Transverse colon (tissue), 4 donors: Measurements from ENCODE around the gene PDZK1IP1. TPM values are rescaled to one million over a fixed set of nuclear protein-coding genes. Genes with fewer than 3 reads are reported as not detected.
"Not testable (repeated sequence)": the region's sequence is repeated elsewhere in the genome, so short reads cannot be mapped to it uniquely, and the experiment has no call there.

Experiments used
- DNase-seq: peaks from one replicate; pipeline ENCODE4 v3.0.0-alpha.2; 2019
- H3K27ac ChIP-seq, 4 donors: fragments of 200-600 bp; sonication (generic); 2 replicates each; pipeline ENCODE4 v1.5.1; 2016 to 2018; ENCODE audit warnings: inconsistent platforms in 4 of 4
- H3K27me3 ChIP-seq: fragments of 200-600 bp; sonication (generic); 2 replicates; pipeline ENCODE4 v1.5.1; 2017; ENCODE audit warnings: inconsistent platforms
- H3K36me3 ChIP-seq, 4 donors: fragments of 200-600 bp; sonication (generic); 2 replicates each; pipeline ENCODE4 v1.5.1; 2017 to 2019; ENCODE audit warnings: inconsistent platforms in 4 of 4
- H3K4me1 ChIP-seq, 4 donors: fragments of 200-600 bp; sonication (generic); 2 replicates each; pipeline ENCODE4 v1.5.1; 2017 to 2020; ENCODE audit warnings: inconsistent platforms in 4 of 4
- H3K4me3 ChIP-seq, 4 donors: fragments of 200-600 bp; sonication (generic); 1 replicate in 1 of 4; 2 replicates in 3 of 4; pipeline versions ENCODE4 v1.5.1 to v1.6.1; 2017 to 2019; ENCODE audit warnings: inconsistent platforms in 4 of 4
- H3K9me3 ChIP-seq, 2 donors: fragments of 200-600 bp; sonication (generic); 2 replicates each; pipeline ENCODE4 v1.5.1; 2017 to 2019; ENCODE audit warnings: inconsistent platforms in 2 of 2
- CTCF ChIP-seq, 5 experiments: fragments of 200-600 bp in 3 of 5; fragments of 450-650 bp in 2 of 5; sonication (generic) in 3 of 5; IDR thresholded peaks; 1 replicate in 2 of 5; 2 replicates in 3 of 5; pipeline ENCODE4 v1.5.1; 2016 to 2017; ENCODE audit warnings: antibody characterized with exemption in 5 of 5, inconsistent platforms in 3 of 5, mild to moderate bottlenecking in 2 of 5, moderate library complexity in 1 of 5
- EP300 ChIP-seq: sonication (generic); formaldehyde crosslinking; IDR thresholded peaks from one replicate; pipeline ENCODE4 v1.6.1; 2017; ENCODE audit warnings: antibody characterized with exemption, low read depth
- POLR2A ChIP-seq: fragments of 450-650 bp; IDR thresholded peaks from one replicate; pipeline ENCODE4 v1.6.1; 2016; ENCODE audit warnings: antibody characterized with exemption, mild to moderate bottlenecking, moderate library complexity
- POLR2AphosphoS5 ChIP-seq, 3 donors: sonication (generic); formaldehyde crosslinking; IDR thresholded peaks; one replicate each; pipeline ENCODE4 v1.6.1; 2016; ENCODE audit warnings: antibody characterized with exemption in 3 of 3
- WGBS, 2 donors: methylation state at CpG; one replicate each; pipeline ENCODE4 v1.1.5; 2018; ENCODE audit warnings: low coverage in 1 of 2; 5-methylcytosine and 5-hydroxymethylcytosine counted together
- in situ Hi-C, 4 donors: fragments of 200-750 bp; cut with MboI; loops; one replicate each; pipeline versions ENCODE4 v1.15.0 to v1.15.1; 2017; ENCODE audit warnings: low sequenced_read_pairs in 3 of 4, low pct_ligation_motif_present in 1 of 4, low pct_unique_long_range_greater_than_20kb in 1 of 4
- intact Hi-C: fragments of 100-400 bp; cut with DNase I; formaldehyde crosslinking; loops from one replicate; pipeline ENCODE4 v1.15.1; 2023; ENCODE audit warnings: low total_unique reads
- total RNA-seq, 4 donors: library from RNA; depleted of rRNA; stranded (reverse); fragments of >200 nt; gene quantifications; one replicate each; pipeline ENCODE4 v1.1.0, GENCODE V29; 2016

PDZK1IP1 gene
- total RNA-seq, 4 donors from 2014 or later = 16.5 to 228 (median 148) TPM

GRCh38 chr1:47143654-47144053 is 46.2 kb downstream of the PDZK1IP1 start:
- TF ChIP-seq CTCF (IDR thresholded peaks at IDR 0.05) = peak in 1 of 5 experiments; percentile 9
- H3K9me3 ChIP-seq, H3K4me3 ChIP-seq, H3K4me1 ChIP-seq, H3K36me3 ChIP-seq, H3K27me3 ChIP-seq, DNase-seq, H3K27ac ChIP-seq, in situ Hi-C loops, intact Hi-C loops: not testable (repeated sequence)
- 67% methylated on average over 6 of the region's 6 CpGs; no CpG with 5 or more reads in 1 of the 2 donors for WGBS, 2 donors

- intact Hi-C loops, H3K27ac ChIP-seq, H3K36me3 ChIP-seq, H3K27me3 ChIP-seq, DNase-seq, H3K4me3 ChIP-seq, H3K9me3 ChIP-seq, in situ Hi-C loops, H3K4me1 ChIP-seq: not testable (repeated sequence)
- WGBS, 2 donors = 38 to 75% methylated on average over 1 to 3 of the region's 3 CpGs
Measured at GRCh38 chr1:47140358-47140757, 49.5 kb downstream of the PDZK1IP1 start.

GRCh38 chr1:47137925-47138615 is 51.8 kb downstream of the PDZK1IP1 start:
- 86 to 100% methylated on average over 2 to 5 of the region's 5 CpGs for WGBS, 2 donors

GRCh38 chr1:47137198-47137597 is 52.6 kb downstream of the PDZK1IP1 start, which contains the start of gene CYP4A22:
Gene CYP4A22, plus strand, starts transcription at chr1:47137441. Its CDS starts 45 bp downstream, at chr1:47137486.
- Histone ChIP-seq H3K4me1 (no peaks in the 10 kb centered on the region), H3K27me3 (no peaks in the 10 kb centered on the region), H3K9me3 (no peaks in the 10 kb centered on the region), H3K4me3 (no peak within 1 kb of the TSS), H3K36me3 (no peaks in the 10 kb centered on the region), H3K27ac (no peak within 1 kb of the TSS)
- intact Hi-C loops (no loop called here), in situ Hi-C loops (loop anchor here in 1 of 4 donors (5.0 kb wide), 1 partner anchor 200 kb away; no protein-coding TSS in a partner anchor)
- no peak for DNase-seq
- TF ChIP-seq POLR2AphosphoS5 (IDR thresholded peaks at IDR 0.05) (no peak), CTCF (IDR thresholded peaks at IDR 0.05) (no peak), EP300 (no peak), POLR2A (no peak)
- 83% methylated on average over 4 of the region's 4 CpGs; no CpG with 5 or more reads in 1 of the 2 donors for WGBS, 2 donors

More at GRCh38 chr1:47137925-47138615, 51.8 kb downstream of the PDZK1IP1 start:
- H3K27ac ChIP-seq = no peak overlapping the region
- in situ Hi-C loops (loop anchor here in 1 of 4 donors (5.0 kb wide), 1 partner anchor 201 kb away; no protein-coding TSS in a partner anchor), intact Hi-C loops (no loop called here)
- H3K4me1 ChIP-seq = no peaks in the 10 kb centered on the region
- H3K9me3 ChIP-seq = no peaks in the 10 kb centered on the region
- H3K36me3 ChIP-seq = no peaks in the 10 kb centered on the region
- TF ChIP-seq EP300 (no peak), POLR2A (no peak), CTCF (IDR thresholded peaks at IDR 0.05) (no peak), POLR2AphosphoS5 (IDR thresholded peaks at IDR 0.05) (no peak)
- no peak overlapping the region for H3K4me3 ChIP-seq
- no peak for DNase-seq
- H3K27me3 ChIP-seq = no peaks in the 10 kb centered on the region

Other genes with a start within 250 kb of the PDZK1IP1 start
- not detected for gene CYP4A11, start 248.6 kb downstream of the PDZK1IP1 start, total RNA-seq
- gene CYP4X1, start 166.4 kb downstream of the PDZK1IP1 start, total RNA-seq = under 1 TPM in 2 of 4 donors, not detected in 2; 0.79 to 0.96 TPM
- gene CYP4Z1, start 122.8 kb downstream of the PDZK1IP1 start, total RNA-seq = 1 to 10 TPM in 1 of 4 donors, under 1 TPM in 1, not detected in 2; 1.00 to 1.9 TPM
- gene CYP4A22, start 52.6 kb downstream of the PDZK1IP1 start, total RNA-seq = not detected
- gene TAL1, start 42.2 kb upstream of the PDZK1IP1 start, total RNA-seq = 1 to 10 TPM in 2 of 4 donors, under 1 TPM in 2; 0.80 to 7.9 (median 1.9) TPM
- 10 to 100 TPM in 1 of 4 donors, 1 to 10 TPM in 3; 3.4 to 16.3 (median 6.5) TPM for gene STIL, start 124.1 kb upstream of the PDZK1IP1 start, total RNA-seq
- gene CMPK1, start 143.8 kb upstream of the PDZK1IP1 start, total RNA-seq = 100 to 1,000 TPM in 2 of 4 donors, 10 to 100 TPM in 2; 71.6 to 162 (median 109) TPM
- not detected for gene FOXE3, start 226.2 kb upstream of the PDZK1IP1 start, total RNA-seq
- gene FOXD2, start 248.0 kb upstream of the PDZK1IP1 start, total RNA-seq = 10 to 100 TPM; 15.8 to 20.9 (median 17.2) TPM